SK-N-MC (cell line): Measurements from ENCODE around the gene TRIP6.

Experiments
- EZH2 ChIP-seq: fragments of 200-600 bp; sonication (generic); IDR thresholded peaks from one replicate; pipeline ENCODE4 v1.6.1; 2017; ENCODE audit warnings: antibody characterized with exemption
- POLR2AphosphoS5 ChIP-seq: IDR thresholded peaks from 2 replicates; pipeline ENCODE4 v1.6.1; 2012; ENCODE audit warnings: mild to moderate bottlenecking, low read depth, low read length, borderline replicate concordance

- TF ChIP-seq POLR2AphosphoS5 (no peak), EZH2 (no peak)
These were observed 20.5 kb downstream of the TRIP6 start for GRCh38 chr7:100887516-100888290.
